ENCODE data around the gene MCEE.
A peak's percentile ranks its signal among the peaks of the same experiment; 100 is the strongest.

The MCEE gene

GRCh38 chr2:71082402-71083252 is 47.4 kb downstream of the MCEE start:
- no peak for DNase-seq (ENCODE audit: low spot score)

DNA sequence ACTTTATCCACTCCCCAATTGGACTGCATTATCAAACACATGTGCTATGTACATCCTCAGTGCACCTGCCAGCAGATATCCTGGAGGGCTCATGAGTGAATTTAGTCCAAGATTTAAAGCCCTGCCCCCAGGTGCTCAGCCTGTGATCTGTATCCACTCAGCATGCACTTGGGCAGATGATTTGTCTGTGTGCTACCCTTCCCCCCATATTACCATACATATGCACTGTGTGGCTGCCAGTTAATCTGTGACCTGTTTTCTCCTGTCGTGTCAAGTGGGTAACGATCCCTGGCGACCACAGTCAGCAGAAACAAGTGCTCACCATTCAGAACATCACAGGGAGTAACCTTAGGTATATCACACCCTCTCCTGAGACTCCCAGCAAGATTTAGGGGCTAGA is 51.4 kb downstream of the MCEE start:
- DNase-seq (ENCODE audit: low spot score): no peak

GRCh38 chr2:71074893-71075395 is 55.1 kb downstream of the MCEE start:
- DNase-seq (ENCODE audit: low spot score): no peak

- no peak for DNase-seq (ENCODE audit: low spot score)
Observed at GRCh38 chr2:71073475-71073874, 56.6 kb downstream of the MCEE start.

DNA sequence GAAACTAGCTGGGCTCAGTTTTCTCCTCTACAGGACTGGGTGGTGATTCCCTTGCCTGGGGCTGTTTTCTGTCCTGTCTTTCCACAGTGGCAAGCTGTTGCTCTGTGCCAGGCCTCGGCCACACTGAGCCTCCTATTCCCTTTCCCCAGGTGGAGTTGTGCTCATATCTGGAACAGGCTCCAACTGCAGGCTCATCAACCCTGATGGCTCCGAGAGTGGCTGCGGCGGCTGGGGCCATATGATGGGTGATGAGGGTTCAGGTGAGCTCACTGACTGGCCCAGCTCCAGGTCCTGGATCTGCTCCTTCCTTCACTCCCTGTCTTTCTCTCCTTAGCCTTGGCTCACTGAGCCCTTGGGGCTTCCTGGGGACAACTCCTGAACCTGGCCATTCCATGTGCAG is 57.5 kb downstream of the MCEE start:
- no peak for DNase-seq (ENCODE audit: low spot score)

DNA sequence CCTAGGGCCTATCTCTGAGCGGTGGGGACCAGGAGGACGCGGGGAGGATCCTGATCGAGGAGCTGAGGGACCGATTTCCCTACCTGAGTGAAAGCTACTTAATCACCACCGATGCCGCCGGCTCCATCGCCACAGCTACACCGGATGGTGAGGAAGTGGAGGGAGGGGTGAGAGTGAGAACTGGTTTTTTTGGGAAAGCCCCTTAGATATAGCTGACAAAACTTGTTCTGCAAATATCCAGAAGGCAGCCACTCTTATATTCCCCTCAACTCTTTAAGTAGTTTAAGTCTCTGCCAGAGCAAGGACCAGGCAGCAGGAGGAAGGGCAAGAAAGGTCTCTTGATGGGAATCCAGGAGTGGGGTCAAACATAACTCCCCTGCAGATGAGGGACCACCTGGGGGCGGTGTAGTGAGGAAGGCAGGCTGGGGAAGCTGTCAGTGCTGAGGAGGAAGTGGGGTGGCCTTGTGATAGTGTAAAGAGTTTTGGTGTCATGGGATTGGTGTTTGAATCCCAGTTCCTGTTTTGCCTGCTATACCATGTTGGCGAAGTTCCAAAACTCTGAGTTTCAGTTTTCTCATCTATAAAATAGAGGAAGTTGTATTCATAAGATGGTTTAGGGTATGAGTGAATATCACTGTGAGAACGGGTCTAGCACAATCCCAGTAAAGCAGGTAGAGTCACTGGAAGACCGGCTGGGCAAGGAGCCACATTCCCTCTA is 58.2 kb downstream of the MCEE start:
- peak; percentile 69 for DNase-seq (ENCODE audit: low spot score)

GRCh38 chr2:71070294-71071093 is 59.5 kb downstream of the MCEE start:
- DNase-seq (ENCODE audit: low spot score): no peak

DNA sequence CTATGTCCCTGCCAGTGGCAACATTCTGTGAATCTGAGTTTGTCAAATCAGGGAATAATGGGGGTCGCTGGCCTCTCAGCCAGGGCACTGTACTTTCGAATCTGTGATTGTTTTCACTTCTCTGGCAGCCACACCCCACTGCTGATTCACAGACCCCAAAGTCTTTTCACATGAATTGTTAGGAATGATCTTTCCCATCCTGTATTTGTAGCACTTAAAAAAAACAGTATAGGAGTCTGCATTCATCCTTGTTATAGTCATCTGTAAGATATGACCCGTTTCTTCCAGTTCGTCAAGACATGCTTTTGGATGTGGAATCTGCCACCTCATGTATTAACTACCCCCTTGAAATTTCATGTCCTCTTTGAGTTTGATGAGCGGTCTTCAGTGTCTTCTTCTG is 60.7 kb downstream of the MCEE start:
- no peak for DNase-seq (ENCODE audit: low spot score)

DNA sequence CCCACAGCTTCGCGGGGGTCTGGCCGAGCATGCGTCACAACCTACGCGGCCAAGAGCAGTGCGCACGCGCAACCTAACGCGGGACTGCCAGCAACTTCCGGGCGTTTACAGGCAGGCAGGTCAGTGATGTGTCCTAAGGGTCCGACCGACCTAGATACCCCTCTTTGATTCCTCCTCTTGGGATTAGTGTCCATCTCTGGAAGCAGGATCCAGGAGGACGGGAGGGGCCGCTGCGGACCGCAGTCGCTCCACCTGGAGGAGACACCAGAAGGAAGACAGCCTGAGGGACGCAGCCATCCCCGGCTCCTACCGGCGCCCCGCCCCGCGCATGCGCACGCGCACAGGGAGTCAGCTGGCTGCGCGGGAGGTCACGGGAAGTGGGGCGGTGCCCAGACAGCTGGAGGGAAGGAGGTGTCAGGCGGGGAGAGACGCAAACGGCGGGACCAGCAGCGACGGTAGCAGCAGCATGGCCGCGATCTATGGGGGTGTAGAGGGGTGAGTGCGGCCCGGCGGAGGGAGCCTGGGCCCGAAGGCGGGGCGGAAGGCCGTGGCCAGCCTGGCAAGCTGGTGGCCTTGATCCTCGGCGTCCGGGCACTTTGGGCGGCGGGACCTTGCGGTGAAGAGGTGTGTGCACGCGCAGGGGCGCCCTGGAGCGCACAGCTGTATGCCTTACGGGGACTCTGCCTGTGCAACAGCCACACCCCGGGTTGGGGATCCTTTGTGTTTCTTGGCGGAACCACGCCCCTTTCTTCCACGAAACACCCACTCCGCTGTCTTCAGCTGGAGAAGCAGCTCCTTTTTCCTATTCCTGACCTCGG is 61.6 kb downstream of the MCEE start, which contains the start of gene NAGK:
TSS of gene NAGK (plus strand) at position 431 of the 818 bp plus-strand sequence. CDS start at position 467, 36 bp downstream.
- peak; percentile 97 for DNase-seq (ENCODE audit: low spot score)

DNA sequence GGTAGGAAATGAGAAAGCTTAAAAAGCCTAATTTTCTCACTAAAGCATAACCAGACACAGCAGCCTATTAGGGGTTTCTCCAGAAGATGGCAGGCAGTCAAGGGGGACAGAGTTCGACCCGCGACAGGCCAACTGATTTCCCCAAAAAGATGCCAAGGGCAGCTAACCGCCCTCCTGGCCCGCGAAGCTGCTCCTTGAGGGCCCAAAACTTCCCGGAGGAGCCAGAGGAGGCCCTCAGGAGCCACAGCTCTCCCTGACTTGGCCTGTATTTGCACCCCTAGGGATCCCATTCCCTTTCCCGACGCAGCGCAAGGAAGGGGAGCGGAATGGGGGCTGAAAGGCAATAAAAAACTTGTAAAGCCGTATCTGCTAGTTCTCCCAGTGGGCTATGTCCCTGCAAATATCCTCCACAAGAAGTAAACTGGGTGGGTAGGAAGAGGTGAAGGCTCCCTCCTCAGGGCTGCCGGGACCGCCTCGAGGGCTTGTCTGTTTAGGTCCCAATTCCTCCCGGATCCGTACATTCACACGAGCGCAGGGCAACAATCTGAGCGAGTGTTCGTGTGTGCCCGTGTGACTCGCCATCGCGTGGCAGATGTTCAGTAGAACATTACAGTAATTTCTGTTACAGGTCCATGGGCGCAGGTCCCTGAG is 62.3 kb downstream of the MCEE start:
- peak; percentile 39 for DNase-seq (ENCODE audit: low spot score)

DNA sequence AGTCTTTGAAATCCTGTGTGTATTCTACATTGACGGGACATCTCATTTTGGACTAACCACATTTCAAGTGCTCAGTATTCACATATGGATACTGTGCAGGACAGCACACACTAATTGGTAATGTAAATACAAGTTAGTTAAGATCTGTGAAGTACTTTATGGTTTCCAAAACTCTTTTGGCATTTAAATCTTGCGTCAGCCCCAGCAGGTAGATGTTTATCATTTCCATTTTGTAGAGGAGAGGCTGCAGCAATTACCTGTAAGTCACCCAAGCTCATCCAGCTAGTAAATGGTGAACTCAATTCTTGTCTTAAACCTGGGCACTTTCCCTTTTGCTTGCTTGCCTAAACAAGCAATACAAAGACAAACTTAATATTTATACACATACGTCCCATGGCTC is 63.2 kb downstream of the MCEE start:
- peak; percentile 10 for DNase-seq (ENCODE audit: low spot score)

DNA sequence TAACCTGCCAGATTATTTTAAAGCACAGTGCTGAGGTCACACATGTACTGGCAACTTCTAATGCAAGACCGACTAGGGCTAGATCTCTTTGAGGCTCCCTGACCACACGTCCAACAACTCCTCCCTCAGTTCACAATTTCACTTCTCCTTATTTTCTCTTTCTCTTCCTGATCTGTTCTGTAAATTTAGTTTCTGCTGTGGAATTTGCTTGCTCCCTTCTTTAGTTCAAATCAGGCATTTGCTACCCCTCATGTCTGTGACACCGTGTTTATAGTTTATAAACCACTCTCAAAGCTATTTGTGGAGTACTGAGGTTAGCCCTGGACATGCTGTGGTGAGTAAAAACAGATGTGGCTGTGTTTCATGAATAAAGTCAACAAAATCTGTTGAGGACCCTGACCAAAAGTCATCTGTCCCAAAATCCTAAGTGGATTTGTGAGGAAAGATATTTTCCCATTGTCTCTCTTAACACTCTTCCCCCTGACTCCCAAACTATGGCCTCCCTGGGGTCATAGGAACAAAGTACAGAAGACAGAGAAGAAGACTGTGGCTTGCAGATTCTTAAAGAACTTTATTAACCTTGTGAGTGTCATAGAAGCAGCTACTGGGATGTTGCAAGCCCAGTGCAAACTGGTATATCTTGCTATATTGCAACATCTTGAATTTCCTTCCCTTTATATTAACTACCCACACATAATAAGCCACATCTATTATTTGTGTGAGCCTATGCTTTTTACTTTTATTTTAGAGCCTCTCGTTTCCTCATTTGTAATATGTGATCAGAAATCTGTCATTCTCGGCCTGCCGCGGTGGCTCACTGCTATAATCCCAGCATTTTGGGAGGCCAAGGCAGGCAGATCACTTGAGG is 65.0 kb downstream of the MCEE start:
- DNase-seq (ENCODE audit: low spot score): peak; percentile 52

GRCh38 chr2:71064110-71064611 is 65.9 kb downstream of the MCEE start:
- peak; percentile 13 for DNase-seq (ENCODE audit: low spot score)

GRCh38 chr2:71063216-71063615 is 66.8 kb downstream of the MCEE start:
- no peak for DNase-seq (ENCODE audit: low spot score)

GRCh38 chr2:71060871-71061270 is 69.2 kb downstream of the MCEE start:
- no peak for DNase-seq (ENCODE audit: low spot score)

DNA sequence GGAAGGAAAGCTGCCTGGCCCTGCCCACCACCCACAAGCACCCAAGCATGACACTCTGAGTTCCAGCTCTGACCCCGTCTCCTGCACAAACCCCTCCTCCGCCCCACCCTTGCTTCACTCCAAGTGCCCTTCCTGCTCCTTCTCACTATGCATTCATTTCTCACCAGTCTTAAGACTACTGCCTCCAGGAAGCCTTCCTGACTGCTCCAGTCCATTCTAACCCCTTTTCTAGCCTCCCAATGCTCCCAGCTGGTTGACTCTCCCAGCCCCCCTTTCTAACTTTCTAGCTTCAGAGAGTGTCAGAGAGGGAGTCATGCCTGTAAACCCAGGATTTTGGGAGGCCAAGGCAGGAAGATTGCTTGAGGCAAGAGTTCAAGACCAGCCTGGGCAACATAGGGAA is 69.8 kb downstream of the MCEE start:
- no peak for DNase-seq (ENCODE audit: low spot score)

Measured in NAMALWA (cell line).